GM18499 (cell line): ENCODE measurements around the gene COMMD6.
"Not testable (repeated sequence)": the region's sequence is repeated elsewhere in the genome, so short reads cannot be mapped to it uniquely, and the experiment has no call there.

Source experiments
- ATAC-seq: cut with Tn5 transposase; IDR thresholded peaks from one replicate; pipeline ENCODE4 v1.9.1; 2021; ENCODE audit warnings: moderate number of reproducible peaks; ENCODE audit not compliant: insufficient read depth, unreplicated experiment

The COMMD6 gene

GRCh38 chr13:75537401-75538365 lies at the start of gene COMMD6:
Gene COMMD6 (minus strand): TSS chr13:75537841. CDS start chr13:75537805, 36 bp downstream.
- ATAC-seq, result peak; percentile 87

GRCh38 chr13:75585153-75585552 lies 47.5 kb upstream of the COMMD6 start:
- no peak for ATAC-seq

- no peak for ATAC-seq
These were observed 45.5 kb upstream of the COMMD6 start for GRCh38 chr13:75583091-75583490.

- no peak for ATAC-seq
These were observed 44.4 kb upstream of the COMMD6 start for GRCh38 chr13:75581874-75582640.

GRCh38 chr13:75579529-75579928 lies 41.9 kb upstream of the COMMD6 start:
- ATAC-seq, result no peak

GRCh38 chr13:75569576-75569975 lies 31.9 kb upstream of the COMMD6 start:
- ATAC-seq, result no peak

GRCh38 chr13:75566658-75567057 lies 29.0 kb upstream of the COMMD6 start:
- no peak for ATAC-seq

- ATAC-seq, result no peak
These were observed 20.7 kb upstream of the COMMD6 start for GRCh38 chr13:75558145-75558840.

- no peak for ATAC-seq
These were observed 19.3 kb upstream of the COMMD6 start for GRCh38 chr13:75556961-75557360.

GRCh38 chr13:75555836-75556235 lies 18.2 kb upstream of the COMMD6 start:
- no peak for ATAC-seq

GRCh38 chr13:75554981-75555380 lies 17.3 kb upstream of the COMMD6 start:
- ATAC-seq, result no peak

- ATAC-seq, result no peak
These were observed 16.8 kb upstream of the COMMD6 start for GRCh38 chr13:75554464-75554863.

- ATAC-seq, result no peak
These were observed 12.5 kb upstream of the COMMD6 start for GRCh38 chr13:75550159-75550567.

GRCh38 chr13:75549262-75550158 lies 11.9 kb upstream of the COMMD6 start, which contains the start of gene UCHL3:
Gene UCHL3 (plus strand): TSS chr13:75549791. CDS start chr13:75549821, 30 bp downstream.
- ATAC-seq, result peak; percentile 94

- no peak for ATAC-seq
These were observed 10.3 kb upstream of the COMMD6 start for GRCh38 chr13:75547917-75548316.

GRCh38 chr13:75545386-75545785 lies 7.7 kb upstream of the COMMD6 start:
- not testable (repeated sequence) for ATAC-seq

- ATAC-seq, result no peak
These were observed 7.2 kb upstream of the COMMD6 start for GRCh38 chr13:75544681-75545330.

- ATAC-seq, result no peak
These were observed 4.3 kb upstream of the COMMD6 start for GRCh38 chr13:75541961-75542360.

- ATAC-seq, result no peak
These were observed 3.6 kb upstream of the COMMD6 start for GRCh38 chr13:75541287-75541686.
